Fibroblast of skin of right biceps (primary cell): Measurements from ENCODE around the gene SLC25A29.
"Not testable (repeated sequence)": the region's sequence is repeated elsewhere in the genome, so short reads cannot be mapped to it uniquely, and the experiment has no call there.

Experiments used
- DNase-seq: peaks from one replicate; pipeline ENCODE4 v3.0.0-alpha.2; 2013

Gene SLC25A29

DNA sequence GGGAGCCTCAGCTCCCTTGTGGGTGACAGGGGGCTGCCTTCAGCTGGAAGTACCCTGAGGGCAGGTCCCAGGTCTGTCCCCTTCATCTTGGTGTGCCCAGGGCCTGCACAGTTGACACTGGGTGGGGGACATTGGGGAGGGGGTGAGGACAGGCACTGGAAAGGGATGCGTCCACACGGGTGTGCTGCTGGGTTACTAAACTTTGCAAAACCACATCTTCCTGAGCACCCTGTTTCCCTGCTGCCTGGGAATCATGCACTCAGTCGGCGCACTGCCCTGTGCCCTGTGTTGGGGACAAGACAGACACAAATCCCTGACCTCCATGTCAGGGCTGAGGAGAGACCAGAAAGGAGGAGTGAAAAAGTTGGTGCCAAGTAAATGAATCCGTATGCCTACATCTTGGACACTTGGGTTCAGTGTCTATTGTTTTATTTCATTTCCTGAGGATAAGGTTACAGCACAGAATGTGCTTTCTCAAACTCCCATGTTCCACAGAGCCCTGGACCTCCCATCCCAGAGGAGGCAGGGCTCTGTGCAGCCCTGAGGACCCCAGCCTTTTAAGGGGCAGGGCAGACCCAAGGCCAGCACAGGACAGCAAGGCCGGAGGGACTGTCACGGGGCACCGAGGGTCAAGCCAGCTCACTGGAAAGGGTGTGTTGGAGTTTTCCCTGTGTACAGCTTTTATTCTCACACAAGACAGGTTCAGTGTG, 2.9 kb upstream of the SLC25A29 start:
- DNase-seq: no peak

GRCh38 chr14:100308427-100308792, 2.2 kb upstream of the SLC25A29 start:
- DNase-seq: not testable (repeated sequence)

DNA sequence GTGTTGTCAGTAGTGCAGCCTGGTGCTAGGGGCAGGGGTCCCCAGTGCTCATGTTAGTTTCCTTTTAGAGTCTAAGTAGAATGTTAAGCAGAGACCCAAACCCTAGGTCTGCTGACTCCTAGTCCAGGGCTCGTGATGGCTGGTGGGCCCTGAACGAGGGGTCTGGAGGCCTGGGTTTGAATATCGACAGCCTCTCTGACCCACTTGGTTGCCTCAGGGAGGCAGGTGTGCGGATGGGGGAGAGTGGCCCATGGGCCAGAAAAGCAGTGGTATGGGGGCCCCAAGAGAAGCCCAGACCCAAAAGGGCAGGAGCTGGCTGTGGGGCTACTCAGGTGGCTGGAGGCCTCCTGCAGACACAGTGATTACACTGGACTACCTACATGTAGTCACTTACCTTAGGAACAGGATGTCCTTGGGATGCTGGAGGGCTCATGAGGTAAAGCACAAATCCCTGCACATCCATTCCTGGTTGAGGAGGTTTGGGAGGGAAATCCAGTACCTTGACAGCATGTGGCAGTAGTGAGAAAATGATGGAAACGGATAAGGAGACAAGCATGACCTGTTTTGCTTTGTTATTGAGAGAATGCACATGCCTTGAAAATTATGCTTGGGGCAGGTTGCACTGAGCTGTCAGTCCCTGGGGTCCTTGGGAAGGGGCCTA, 1.7 kb upstream of the SLC25A29 start:
- DNase-seq: no peak

DNA sequence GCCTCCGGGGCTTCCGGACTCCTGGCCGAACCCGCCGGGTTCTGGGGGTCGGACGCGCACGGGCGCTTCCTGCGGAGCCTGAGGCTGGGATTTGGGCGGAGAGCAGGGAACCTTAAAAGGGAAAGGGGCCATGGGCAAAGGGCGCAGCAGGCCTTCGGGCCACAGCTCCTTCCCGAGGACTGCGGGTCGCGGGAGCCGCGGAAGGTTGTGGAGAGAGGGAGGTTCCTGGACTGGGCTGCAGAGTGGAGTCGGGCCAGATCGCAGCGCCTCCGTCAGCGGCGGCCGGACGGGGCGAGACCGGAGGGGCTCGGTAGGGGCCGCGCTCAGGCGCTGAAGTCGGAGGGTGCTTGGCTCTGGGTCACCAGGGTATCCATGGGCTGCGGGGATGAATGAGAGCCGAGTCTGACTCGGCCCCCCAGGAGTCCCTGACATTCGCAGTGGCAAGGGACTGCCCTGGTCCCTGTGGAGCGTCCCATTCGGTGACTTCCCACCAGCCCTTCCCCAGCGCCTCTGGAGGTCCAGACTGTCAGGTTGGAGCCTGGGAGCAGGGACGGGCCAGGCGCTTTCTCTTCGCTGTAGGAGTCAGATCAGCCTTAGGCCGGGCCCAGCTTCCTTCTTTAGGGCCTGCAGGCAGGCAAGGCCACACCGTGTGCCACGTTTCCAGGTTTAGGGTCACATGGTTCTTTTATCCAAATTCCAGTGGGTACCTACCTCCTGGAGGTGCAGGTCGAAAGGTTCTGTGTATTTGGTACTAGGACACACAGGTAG, 938 bp upstream of the SLC25A29 start:
- DNase-seq: peak; percentile 19

GRCh38 chr14:100305324-100306100, 732 bp downstream of the SLC25A29 start:
- peak; percentile 25 for DNase-seq

DNA sequence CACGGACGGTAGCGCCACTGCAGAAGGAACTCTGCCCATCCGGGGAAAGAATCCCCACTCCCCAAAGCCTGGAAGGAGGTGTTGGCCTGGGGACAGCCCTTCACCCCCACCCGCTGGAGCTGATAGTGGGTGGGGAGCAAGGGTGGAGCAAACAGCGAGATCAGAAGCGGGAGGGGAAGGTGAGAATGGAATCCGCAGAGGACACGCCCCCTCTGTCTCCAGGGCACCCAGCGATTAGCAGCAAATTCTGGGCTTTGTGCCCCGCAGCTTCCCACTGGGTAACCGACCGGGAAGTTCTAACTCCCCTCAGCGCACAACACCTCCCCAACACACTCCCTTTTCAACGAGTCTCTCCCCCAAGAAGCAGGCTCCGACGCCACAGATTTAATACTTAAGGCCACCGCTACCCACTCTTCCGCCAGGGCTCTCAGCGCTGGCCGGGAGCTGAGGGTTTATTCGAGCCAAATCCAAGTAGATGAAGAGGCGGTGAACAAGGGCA, 1.4 kb downstream of the SLC25A29 start:
- peak; percentile 22 for DNase-seq

DNA sequence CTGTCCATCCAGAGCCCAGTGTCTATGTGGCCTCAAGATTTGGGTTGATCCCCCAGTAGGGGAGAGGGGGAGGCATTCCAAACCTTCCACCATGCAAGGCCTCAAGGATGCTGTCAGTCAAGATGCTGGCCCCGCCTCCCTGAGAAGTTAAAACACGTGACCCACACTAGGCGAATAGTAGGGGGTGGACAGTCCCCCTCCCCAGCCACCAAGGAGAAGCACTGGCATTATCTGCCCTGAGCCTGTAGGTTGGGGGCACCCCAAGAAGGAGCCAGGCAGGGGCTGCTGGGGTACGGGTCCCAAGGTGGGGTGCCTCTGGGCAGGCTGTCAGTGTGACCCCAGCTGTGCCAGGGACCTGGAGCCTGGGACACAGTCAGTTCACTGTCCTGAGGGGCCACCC, 2.3 kb downstream of the SLC25A29 start:
- DNase-seq: no peak

DNA sequence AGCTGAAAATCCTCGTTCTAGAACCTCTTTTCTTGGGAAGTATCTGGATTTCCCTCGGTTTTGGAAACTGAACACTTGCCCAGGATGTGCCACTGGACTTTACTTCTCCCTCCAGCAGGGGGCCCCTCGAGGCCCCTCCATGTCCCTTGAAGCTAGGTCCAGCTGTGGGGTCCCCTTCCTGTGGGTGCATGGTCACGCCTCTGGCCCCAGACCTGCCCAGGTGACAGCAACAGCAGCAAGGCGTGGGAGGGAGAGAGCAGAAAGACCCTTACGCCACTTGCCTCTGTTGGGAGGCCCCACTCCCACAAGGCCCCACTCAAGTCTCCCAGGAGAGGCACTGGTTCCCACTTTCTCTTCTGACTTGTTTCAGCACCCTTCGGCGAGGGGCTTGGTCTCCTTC, 3.1 kb downstream of the SLC25A29 start:
- DNase-seq: no peak

DNA sequence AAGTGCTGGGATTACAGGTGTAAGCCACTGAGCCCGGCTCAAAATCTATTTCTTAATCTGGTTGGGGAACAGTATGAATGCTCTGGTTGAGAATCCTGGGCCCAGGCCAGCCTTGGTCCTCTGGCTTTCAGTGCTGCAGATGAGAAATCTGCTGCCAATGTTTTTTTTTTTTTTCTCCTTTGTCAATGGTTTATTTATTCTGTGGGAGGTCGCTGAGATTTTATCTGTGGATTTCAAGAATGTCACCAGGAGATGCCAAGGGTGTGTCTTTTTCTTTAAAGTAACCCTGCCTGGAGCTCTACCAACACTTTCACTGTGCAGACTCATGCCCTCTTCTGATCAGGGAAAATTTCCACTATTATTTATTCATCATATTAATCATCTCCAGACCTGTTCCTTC, 3.6 kb downstream of the SLC25A29 start:
- DNase-seq: no peak

DNA sequence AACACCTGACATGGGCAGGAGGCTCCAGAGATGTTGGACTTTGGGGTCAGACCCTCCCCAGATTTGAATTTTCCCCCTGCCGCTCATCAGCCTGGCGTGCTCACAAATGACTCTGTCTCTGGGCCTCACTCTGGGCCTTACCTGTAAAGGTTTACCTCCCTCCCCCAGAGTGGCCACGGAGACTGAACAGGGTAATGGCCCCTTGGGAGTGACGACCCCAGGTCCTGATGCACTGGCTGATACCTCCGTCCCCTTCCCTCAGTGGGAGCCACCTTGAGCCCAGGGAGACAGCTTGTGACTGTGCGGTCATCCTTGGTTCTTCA, 7.0 kb downstream of the SLC25A29 start:
- no peak for DNase-seq

- DNase-seq: no peak
Measured at GRCh38 chr14:100298551-100299237, 7.5 kb downstream of the SLC25A29 start.

- no peak for DNase-seq
Measured at GRCh38 chr14:100297320-100298300, 8.6 kb downstream of the SLC25A29 start.

- DNase-seq: not testable (repeated sequence)
Measured at GRCh38 chr14:100296729-100297128, 9.5 kb downstream of the SLC25A29 start.

DNA sequence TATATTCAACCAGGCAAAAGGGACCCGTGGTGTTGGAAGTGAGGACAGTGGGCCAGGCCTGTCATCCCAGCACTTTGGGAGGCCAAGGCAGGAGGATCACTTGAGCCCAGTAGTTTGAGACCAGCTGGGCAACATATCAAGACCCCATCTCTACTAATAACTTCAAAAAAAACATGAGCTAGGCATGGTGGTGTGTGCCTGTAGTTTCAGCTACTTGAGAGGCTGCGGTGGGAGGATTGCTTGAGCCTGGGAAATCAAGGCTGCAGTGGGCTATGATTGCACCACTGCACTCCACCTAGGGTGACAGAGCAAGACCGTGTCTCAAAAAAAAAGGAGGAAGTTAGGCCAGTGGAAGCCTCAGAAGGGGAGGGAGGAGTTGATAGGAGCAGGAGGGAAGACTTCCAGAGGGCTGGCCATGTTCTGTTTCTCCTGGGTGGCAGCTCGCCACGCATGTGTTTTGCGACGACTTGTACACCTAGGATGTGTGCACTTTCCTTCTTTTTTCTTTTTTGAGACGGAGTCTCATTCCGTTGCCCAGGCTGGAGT, 10.1 kb downstream of the SLC25A29 start:
- DNase-seq: no peak

GRCh38 chr14:100295376-100296105, 10.7 kb downstream of the SLC25A29 start:
- no peak for DNase-seq

- no peak for DNase-seq
Measured at GRCh38 chr14:100294963-100295330, 11.3 kb downstream of the SLC25A29 start.

GRCh38 chr14:100294213-100294962, 11.9 kb downstream of the SLC25A29 start:
- DNase-seq: no peak

GRCh38 chr14:100293497-100294212, 12.6 kb downstream of the SLC25A29 start:
- DNase-seq: no peak
